Esophagus (tissue), 2 donors: ENCODE results near the gene NFE2. TPM values are rescaled to one million over a fixed set of nuclear protein-coding genes. Genes with fewer than 3 reads are reported as not detected.

Experiments
- H3K27ac ChIP-seq, 2 donors: one replicate each; pipeline ENCODE4 v1.5.1; 2013; ENCODE audit warnings: low read depth in 2 of 2, mild to moderate bottlenecking in 2 of 2, inconsistent platforms in 1 of 2, low read length in 1 of 2, moderate library complexity in 1 of 2
- H3K27me3 ChIP-seq, 2 donors: one replicate each; pipeline ENCODE4 v1.6.1; 2013; ENCODE audit warnings: low read length in 2 of 2, control low read depth in 1 of 2, mild to moderate bottlenecking in 1 of 2; ENCODE audit not compliant: insufficient read depth in 2 of 2, control insufficient read depth in 1 of 2
- H3K36me3 ChIP-seq, 2 donors: one replicate each; pipeline ENCODE4 v1.6.1; 2013; ENCODE audit warnings: low read length in 1 of 2; ENCODE audit not compliant: control insufficient read depth in 2 of 2, insufficient read depth in 2 of 2
- H3K4me1 ChIP-seq, 2 donors: one replicate each; pipeline ENCODE4 v1.6.1; 2013; ENCODE audit warnings: low read length in 1 of 2; ENCODE audit not compliant: control insufficient read depth in 2 of 2, insufficient read depth in 2 of 2
- H3K4me3 ChIP-seq, 2 donors: one replicate each; pipeline ENCODE4 v1.5.1; 2013; ENCODE audit warnings: low read length in 2 of 2, mild to moderate bottlenecking in 2 of 2, low read depth in 1 of 2, moderate library complexity in 1 of 2
- H3K9me3 ChIP-seq, 2 donors: one replicate each; pipeline ENCODE4 v1.6.1; 2013; ENCODE audit warnings: mild to moderate bottlenecking in 2 of 2, low read depth in 1 of 2, low read length in 1 of 2, moderate library complexity in 1 of 2; ENCODE audit not compliant: control insufficient read depth in 2 of 2, insufficient read depth in 1 of 2
- WGBS, 2 donors: extraction: QIAGEN DNeasy Blood & Tissue Kit; methylation state at CpG; one replicate each; pipeline ENCODE4 v1.1.7; 2013; 5-methylcytosine and 5-hydroxymethylcytosine counted together
- polyA plus RNA-seq, 2 donors: library from polyadenylated mRNA; stranded (reverse); fragments of 200-250 nt; gene quantifications; one replicate each; pipeline ENCODE4 v1.2.3, GENCODE V29; 2013
- donor health status: healthy with polysubstance abuse.
- donor health status: Bipolar disorder and iron deficiency.

The NFE2 gene
- polyA plus RNA-seq, 2 donors = 0.08 to 0.09 TPM

DNA sequence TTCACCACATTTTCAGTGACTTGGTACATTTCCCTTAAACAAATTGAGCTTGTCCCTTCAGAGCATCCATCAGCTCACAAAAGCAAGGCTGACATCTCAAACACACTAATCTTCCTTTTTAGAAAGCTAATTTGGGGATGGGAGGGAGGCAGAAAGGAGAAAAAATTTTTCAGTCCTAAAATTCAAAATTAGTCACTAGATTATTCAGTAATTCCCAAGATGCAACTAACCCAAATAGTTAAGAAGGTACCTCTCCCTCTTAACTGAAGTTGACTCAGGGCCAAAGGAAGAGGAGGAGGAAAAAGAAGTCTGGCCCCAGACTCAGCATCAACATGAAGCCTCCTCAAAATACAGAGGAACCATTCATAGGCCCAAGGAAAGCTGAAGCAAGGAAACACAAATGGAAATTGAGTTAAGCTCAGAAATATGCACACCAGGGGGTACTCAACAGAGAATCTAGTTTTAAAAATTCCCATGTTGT is 42.6 kb downstream of the NFE2 start:
- Histone ChIP-seq H3K4me3 (no peak overlapping the region), H3K4me1 (no peaks in the 10 kb centered on the region), H3K27ac (no peak overlapping the region)

DNA sequence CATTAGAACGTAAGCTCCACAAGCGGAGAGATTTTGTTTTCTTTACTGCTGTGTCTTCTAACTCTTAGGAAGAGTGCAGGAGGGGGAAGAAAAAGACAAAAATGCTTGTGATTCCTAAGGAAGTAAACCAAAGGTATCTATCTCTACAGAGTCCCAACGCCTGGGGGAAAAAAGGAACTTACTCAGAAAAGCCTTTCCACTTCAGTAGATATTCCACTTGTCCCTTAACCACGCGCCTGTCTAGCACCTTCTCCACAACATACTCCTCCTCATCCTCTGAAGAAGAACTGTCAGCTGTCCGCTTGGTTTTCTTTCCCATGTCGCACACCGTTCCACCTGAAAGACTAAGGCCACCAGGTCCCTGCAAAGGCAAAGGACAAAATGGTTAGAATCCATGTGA is 43.5 kb downstream of the NFE2 start:
- Histone ChIP-seq H3K36me3 (peaks cover 0 to 7% of the 10 kb centered on the region in 2 donors), H3K27ac (no peak overlapping the region), H3K4me1 (no peaks in the 10 kb centered on the region), H3K9me3 (no peaks in the 10 kb centered on the region), H3K27me3 (no peaks in the 10 kb centered on the region), H3K4me3 (no peak overlapping the region)
- WGBS, 2 donors = 91 to 93% methylated on average over 8 of the region's 8 CpGs

More for the DNA sequence above, 42.6 kb downstream of the NFE2 start:
- H3K36me3 ChIP-seq = peaks cover 0 to 7% of the 10 kb centered on the region in 2 donors
- H3K27me3 ChIP-seq = no peaks in the 10 kb centered on the region
- no peaks in the 10 kb centered on the region for H3K9me3 ChIP-seq

DNA sequence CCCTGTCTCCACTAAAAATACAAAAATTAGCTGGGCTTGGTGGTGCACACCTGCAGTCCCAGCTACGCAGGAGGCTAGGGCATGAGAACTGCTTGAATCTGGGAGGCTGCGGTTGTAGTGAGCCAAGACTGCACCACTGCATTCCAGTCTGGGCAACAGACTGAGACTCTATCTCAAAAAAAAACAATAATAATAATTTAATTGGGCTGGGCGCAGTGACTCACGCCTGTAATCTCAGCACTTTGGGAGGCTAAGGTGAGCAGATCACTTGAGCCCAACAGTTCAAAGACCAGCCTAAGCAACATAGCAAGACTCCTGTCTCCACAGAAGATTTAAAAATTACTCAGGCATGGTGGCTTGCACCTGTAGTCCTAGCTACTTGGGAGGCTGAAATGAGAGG is 47.6 kb downstream of the NFE2 start:
- peaks cover 0 to 7% of the 10 kb centered on the region in 2 donors for H3K36me3 ChIP-seq

DNA sequence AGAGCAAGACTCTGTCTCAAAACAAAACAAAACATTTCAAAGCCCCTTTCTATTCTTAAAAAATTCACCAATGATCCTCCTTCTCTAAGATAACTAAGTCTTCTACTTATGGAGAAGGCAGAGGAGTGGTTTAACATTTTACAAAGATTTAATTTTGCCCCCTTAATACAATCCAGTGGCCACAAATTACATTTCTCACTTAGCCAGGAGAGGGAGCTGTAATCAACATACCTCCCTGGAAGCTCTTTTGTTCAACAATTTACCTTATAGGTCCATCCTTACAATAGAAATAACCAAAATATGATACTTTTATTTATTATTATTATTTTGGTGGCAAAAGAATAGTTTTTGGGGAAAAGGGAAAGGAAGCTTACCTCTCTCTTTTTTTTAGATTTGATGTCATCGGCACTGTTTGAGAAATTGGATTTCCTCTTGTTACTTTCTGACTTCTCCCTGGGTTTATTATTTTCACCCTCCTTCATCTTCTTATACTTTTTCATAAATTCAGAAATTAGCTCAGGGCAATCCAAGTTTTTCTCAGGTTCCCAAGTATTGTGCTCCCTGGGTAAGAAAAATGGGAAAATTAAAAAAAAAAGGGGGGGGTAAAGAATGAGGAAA is 49.0 kb downstream of the NFE2 start:
- Histone ChIP-seq H3K4me1 (no peaks in the 10 kb centered on the region), H3K36me3 (peaks cover 0 to 9% of the 10 kb centered on the region in 2 donors)

More for the DNA sequence above, 47.6 kb downstream of the NFE2 start:
- no peak overlapping the region for H3K27ac ChIP-seq
- no peaks in the 10 kb centered on the region for H3K27me3 ChIP-seq
- no peak overlapping the region for H3K4me3 ChIP-seq
- H3K9me3 ChIP-seq = no peaks in the 10 kb centered on the region
- 93% methylated on average over 4 of the region's 4 CpGs for WGBS, 2 donors
- no peaks in the 10 kb centered on the region for H3K4me1 ChIP-seq

DNA sequence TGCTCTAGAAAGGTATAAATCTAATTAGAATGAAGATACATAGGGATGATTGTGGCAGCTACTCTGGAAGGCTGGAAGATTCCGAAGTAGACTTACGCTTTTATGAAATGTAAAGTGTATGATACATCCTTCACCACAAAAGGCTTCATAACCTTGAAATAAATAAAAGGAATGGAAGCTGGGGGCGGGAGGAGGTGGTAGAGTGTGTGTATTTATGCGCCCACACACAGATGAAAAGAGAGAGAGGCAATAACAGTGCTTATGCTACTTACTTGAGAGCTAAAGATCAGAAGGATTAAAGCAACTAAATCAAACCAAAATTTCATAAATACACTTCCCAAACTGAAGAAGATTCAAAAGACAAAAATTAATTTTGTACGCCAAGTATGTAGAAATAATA is 51.3 kb downstream of the NFE2 start:
- H3K27me3 ChIP-seq = no peaks in the 10 kb centered on the region
- 95 to 96% methylated on average over 5 of the region's 5 CpGs for WGBS, 2 donors
- no peak overlapping the region for H3K4me3 ChIP-seq
- H3K9me3 ChIP-seq = no peaks in the 10 kb centered on the region
- peaks cover 0 to 2% of the 10 kb centered on the region in 2 donors for H3K36me3 ChIP-seq
- no peak overlapping the region for H3K27ac ChIP-seq
- H3K4me1 ChIP-seq = no peaks in the 10 kb centered on the region

More for the DNA sequence above, 49.0 kb downstream of the NFE2 start:
- Histone ChIP-seq H3K27me3 (no peaks in the 10 kb centered on the region), H3K4me3 (no peak overlapping the region), H3K27ac (no peak overlapping the region), H3K9me3 (no peaks in the 10 kb centered on the region)
- 97 to 100% methylated on average over 1 of the region's 1 CpG for WGBS, 2 donors

DNA sequence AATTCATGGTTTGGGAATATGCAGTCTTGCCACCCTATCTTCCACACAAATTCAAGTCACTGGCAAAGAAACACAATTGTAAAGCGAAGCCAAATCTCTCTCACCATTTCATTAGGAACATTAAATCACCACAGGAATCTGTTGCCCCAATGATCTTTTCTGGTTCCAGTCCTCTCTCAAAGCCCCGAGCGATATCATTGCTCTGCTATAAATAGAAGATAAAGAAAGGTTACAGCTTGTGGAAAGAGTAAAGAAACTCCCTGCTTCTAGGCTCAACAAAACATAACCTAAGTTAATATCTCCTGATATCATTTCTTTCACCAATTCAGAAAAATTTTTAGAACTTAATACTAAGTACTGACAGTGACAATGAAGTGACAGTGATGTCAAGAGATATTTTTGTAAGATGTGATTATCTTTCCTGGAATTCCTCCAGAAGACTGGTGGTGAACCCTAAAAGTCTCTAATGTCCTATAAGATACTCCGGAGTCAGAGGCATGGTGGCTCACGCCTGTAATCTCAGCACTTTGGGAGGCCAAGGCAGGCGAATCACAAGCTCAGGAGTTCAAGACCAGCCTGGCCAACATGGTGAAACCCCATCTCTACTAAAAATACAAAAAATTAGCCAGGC is 54.7 kb downstream of the NFE2 start:
- H3K27me3 ChIP-seq = no peaks in the 10 kb centered on the region
- H3K4me3 ChIP-seq = no peak overlapping the region
- no peaks in the 10 kb centered on the region for H3K9me3 ChIP-seq
- WGBS, 2 donors = 89 to 92% methylated on average over 6 of the region's 6 CpGs
- peaks cover under 1 to 2% of the 10 kb centered on the region in 2 donors for H3K36me3 ChIP-seq
- H3K27ac ChIP-seq = no peak overlapping the region
- no peaks in the 10 kb centered on the region for H3K4me1 ChIP-seq

Other genes with a start within 250 kb of the NFE2 start
- 1 to 10 TPM; 3.3 to 3.7 TPM for gene HOXC4, start 247.2 kb downstream of the NFE2 start, polyA plus RNA-seq
- gene SMUG1, start 112.0 kb downstream of the NFE2 start, polyA plus RNA-seq = 10 to 100 TPM; 38.2 to 40.9 TPM
- gene CBX5, start 20.9 kb downstream of the NFE2 start, polyA plus RNA-seq = 1 to 10 TPM; 4.9 to 5.6 TPM
- 100 to 1,000 TPM; 756 to 880 TPM for gene HNRNPA1, start 20.3 kb downstream of the NFE2 start, polyA plus RNA-seq
- 10 to 100 TPM; 48.8 to 85.0 TPM for gene COPZ1, start 24.1 kb upstream of the NFE2 start, polyA plus RNA-seq
- gene GPR84, start 63.5 kb upstream of the NFE2 start, polyA plus RNA-seq = under 1 TPM; 0.29 TPM
- gene ZNF385A, start 83.7 kb upstream of the NFE2 start, polyA plus RNA-seq = 10 to 100 TPM; 44.6 to 49.9 TPM
- gene ITGA5, start 118.3 kb upstream of the NFE2 start, polyA plus RNA-seq = 10 to 100 TPM; 20.0 to 42.8 TPM
- under 1 TPM in 1 of 2 donors, not detected in 1; 0.16 TPM for gene GTSF1, start 172.6 kb upstream of the NFE2 start, polyA plus RNA-seq
- 1 to 10 TPM; 1.9 to 4.1 TPM for gene NCKAP1L, start 196.7 kb upstream of the NFE2 start, polyA plus RNA-seq
- 1 to 10 TPM; 1.4 to 2.4 TPM for gene PDE1B, start 248.6 kb upstream of the NFE2 start, polyA plus RNA-seq